T-helper 1 cell treated with Interleukin-12 subunit alpha and Interleukin-12 subunit beta and Interleukin-4 antibody, amounts not matched to agents 30 ng/mL and 1 ng/mL, for 36 hours (primary cell): ENCODE data around the gene SLC6A7. TPM values are rescaled to one million over a fixed set of nuclear protein-coding genes. Genes with fewer than 3 reads are reported as not detected.

Experiments used
- intact Hi-C: fragments of 100-400 bp; cut with micrococcal nuclease; formaldehyde crosslinking; loops from one replicate; pipeline ENCODE4 v1.15.1; 2024
- total RNA-seq: library from RNA; stranded (reverse); gene quantifications from 2 replicates; pipeline ENCODE4 v1.2.3, GENCODE V29; 2022

Gene SLC6A7
- total RNA-seq, 1 donor from 2014 or later, result not detected

DNA sequence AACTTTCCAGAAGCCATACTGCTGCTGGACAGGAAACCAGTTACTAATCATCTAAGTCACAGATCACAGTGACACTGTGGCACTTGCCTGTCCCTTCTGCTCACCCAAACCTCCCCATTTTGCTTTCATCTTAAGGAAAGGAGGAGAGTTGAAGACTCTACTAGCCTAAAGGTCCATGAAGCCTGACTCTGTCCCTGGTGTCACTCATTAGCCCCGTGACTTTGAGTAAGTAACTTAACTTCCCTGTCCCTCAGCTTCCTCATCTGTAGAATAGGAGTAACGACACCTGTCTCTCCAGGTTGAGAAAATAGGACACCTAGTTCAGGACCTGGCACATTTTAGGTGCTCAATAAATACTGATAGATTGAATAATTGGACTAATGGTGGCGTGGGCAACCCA lies 536 bp upstream of the SLC6A7 start:
- intact Hi-C loops, result no loop called here

DNA sequence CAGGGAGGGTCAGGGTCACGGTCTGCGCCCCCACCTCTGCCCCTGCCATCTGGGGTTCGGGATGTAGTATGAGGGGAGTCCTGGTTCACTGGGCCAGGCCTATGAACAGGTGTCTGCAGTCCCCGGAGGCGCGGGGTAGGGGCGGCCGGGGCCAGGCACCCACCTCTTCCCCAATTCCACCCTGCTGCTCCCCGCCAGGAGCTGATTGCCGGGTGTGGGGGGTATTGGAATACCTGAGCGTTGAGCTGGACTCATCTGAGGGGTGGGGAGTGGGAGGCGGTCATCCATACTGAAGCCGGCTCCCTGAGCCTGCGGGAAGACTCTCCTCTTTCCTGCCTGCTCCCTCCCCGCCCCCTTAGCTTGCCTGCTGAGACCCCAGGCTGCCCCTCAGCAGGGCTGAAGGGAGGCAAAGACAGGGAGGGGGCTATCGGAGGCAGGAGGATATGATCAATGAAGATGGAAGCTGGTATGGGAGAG lies 679 bp downstream of the SLC6A7 start:
- intact Hi-C loops, result no loop called here

GRCh38 chr5:150190987-150191386 lies 1.1 kb downstream of the SLC6A7 start:
- intact Hi-C loops, result no loop called here

DNA sequence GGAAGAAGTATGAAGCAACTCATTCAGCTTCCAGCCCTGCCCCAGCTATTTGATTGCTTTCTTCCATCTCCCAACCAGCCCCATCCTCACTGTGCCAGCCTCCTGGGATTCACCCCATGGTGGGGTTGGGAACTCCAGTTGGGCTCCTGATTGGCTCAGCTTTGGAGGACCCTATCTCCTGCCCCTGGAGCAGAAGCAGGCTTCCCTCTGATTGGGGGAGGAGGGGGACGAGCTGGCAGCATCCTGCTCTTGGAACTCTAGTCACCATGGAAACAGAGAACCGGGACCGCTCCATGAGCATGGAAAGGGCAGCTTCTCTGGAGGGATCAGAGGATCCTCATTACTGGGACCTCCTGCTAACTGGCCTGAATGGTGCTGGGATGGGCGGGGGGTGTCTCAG lies 2.6 kb downstream of the SLC6A7 start:
- intact Hi-C loops, result no loop called here

DNA sequence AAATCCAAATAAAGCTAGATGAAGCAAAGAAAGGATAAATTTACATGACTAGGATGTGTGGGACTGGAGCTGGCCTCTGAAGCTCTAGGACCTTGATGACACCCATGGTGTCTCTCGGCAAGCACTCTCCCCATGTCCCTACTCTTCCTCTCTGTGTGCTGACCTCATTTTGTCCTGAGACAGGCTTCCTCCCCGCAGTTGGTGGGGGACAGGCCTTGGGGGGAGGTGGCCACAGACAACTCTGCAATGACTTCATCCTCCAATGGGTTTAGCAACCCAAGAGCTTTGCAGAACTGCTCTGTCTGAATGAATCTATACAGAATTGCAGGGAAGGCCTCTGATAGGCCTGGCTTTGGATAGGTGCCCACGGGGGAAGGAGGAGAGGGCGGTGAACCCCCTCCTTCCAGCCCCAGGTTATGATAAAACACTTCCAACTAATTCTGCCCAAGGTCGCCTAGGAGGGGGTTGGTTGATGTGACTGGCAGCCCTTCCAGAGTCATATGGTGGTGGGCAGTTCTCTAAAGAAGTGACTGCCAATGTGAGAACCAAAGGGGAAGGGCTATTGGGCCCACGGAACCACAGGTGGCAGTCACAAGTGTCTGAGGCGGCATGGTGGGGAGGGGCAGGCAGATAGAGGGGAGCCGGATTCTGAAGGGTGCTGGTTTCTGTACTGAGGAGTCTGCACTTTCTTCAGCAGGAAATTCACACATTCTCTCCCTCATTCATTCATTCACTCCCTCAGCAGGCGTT lies 6.0 kb downstream of the SLC6A7 start:
- intact Hi-C loops, result no loop called here

- intact Hi-C loops, result no loop called here
Measured at GRCh38 chr5:150196514-150196913, 6.7 kb downstream of the SLC6A7 start.

- intact Hi-C loops, result no loop called here
Measured at GRCh38 chr5:150196986-150197385, 7.1 kb downstream of the SLC6A7 start.

- intact Hi-C loops, result no loop called here
Measured at GRCh38 chr5:150197476-150197875, 7.6 kb downstream of the SLC6A7 start.

DNA sequence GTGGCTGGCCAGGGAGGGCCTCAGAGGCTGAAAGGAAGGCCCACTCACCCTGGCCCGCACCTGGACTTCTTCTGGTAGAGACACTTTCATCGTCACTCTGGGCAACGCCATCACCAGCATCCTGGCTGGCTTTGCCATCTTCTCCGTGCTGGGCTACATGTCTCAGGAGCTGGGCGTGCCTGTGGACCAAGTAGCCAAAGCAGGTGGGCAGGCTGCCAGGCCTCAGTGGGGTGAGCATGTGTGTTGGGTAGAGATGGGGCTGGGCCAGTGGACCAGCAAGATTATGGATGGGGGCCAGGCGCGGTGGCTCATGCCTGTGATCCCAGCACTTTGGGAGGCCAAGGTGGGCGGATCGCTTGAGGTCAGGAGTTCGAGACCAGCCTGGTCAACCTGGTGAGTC lies 12.6 kb downstream of the SLC6A7 start:
- intact Hi-C loops, result no loop called here

GRCh38 chr5:150203832-150204589 lies 14.1 kb downstream of the SLC6A7 start:
- intact Hi-C loops, result no loop called here

- intact Hi-C loops, result no loop called here
Measured at GRCh38 chr5:150204590-150204960, 14.7 kb downstream of the SLC6A7 start.

- intact Hi-C loops, result no loop called here
Measured at GRCh38 chr5:150206098-150206778, 16.4 kb downstream of the SLC6A7 start.

- intact Hi-C loops, result no loop called here
Measured at GRCh38 chr5:150206779-150207115, 16.9 kb downstream of the SLC6A7 start.

DNA sequence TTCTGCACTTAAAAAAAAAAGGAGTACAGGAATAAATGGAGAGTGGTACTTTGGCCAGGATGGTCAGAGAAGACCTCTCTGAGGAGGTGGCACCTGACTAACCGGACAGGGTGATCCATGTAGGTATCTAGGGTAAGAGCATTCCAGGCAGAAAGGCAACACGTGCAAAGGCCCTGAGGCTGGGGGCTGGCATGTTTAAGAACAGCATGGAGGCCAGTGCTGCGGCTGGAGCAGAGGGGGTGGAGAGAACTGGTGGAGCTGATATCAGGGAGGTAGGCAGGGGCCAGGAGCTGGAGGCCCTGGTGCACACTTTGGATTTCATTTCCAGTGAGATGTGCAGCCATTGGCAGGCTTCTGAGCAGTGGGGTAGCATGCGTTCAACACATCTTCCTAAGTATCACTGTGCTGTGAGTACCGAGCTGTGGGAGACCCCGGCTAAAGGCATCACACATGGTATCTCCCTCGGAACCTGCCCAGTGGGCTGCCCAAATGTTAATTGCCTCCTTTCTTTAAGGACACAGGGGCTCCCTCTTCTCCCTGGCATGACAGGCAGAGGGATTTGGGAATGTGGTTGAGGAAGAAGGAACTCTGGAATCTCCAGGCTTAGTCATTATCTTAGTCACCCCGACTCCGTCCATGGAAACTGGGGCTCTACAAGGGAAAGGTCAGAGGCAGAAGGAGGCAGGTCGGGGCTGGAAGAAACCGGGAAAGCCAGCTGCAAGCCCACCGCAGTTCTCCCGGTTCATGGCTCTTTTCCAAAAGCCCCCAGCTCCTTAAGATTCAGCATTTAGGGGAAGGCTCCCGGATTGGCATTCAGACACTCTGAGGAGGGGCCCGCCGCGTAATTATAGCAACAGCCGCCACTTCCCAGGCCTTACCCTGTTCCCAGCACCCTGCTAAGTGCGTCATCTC lies 18.6 kb downstream of the SLC6A7 start:
- intact Hi-C loops, result no loop called here

DNA sequence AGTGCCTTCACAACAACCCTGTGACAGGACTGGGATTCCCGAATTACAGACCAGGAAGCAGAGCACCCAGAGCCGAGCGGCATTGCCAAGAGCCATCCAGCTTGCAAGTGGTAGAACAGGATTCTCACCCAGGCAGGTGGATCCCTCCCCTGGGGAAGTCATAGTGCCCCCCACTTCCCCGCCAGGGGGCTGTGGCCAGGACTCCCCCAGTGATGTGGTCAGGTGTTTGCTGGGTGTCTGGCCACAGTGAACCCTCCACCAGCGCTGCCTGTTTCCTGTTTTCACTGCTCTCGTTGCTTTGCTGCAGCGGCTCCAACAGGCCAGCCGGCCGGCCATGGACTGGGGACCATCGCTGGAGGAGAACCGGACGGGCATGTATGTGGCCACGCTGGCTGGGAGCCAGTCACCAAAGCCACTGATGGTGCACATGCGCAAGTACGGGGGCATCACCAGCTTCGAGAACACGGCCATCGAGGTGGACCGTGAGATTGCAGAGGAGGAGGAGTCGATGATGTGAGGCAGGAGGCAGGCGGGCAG lies 19.3 kb downstream of the SLC6A7 start:
- intact Hi-C loops, result no loop called here

- intact Hi-C loops, result no loop called here
Measured at GRCh38 chr5:150210644-150211043, 20.8 kb downstream of the SLC6A7 start.

GRCh38 chr5:150211156-150212030 lies 21.5 kb downstream of the SLC6A7 start:
- intact Hi-C loops, result no loop called here

DNA sequence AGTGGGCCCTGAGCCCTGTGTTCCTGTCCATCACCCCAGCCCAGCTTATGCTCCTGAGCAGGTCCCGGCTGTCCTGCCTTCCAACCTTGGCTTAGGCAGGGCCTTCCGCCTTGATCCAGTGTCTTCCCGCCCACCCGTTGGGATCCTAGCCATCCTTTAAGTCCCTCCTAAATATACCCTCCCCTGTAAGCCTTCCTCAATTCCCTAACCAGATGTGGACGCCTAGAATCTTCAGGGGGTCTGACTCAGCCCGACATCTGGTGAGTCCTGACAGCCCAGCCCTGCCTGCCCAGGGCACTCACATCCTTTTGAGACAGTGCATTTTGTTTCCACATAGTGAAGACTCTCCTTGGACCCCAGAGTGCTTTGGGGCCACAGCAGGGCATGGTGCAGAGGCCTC lies 23.7 kb downstream of the SLC6A7 start:
- intact Hi-C loops, result no loop called here

GRCh38 chr5:150214289-150214688 lies 24.4 kb downstream of the SLC6A7 start:
- intact Hi-C loops, result no loop called here
